NCI-H446 treated with DMSO at 0.1 percent for 48 hours (cell line): ENCODE results near the gene MRPS34.
"Not testable (repeated sequence)": the region's sequence is repeated elsewhere in the genome, so short reads cannot be mapped to it uniquely, and the experiment has no call there.

Source experiments
- DNase-seq: peaks from one replicate; lab custom pipeline; 2025; lab: John Stamatoyannopoulos, UW

Gene MRPS34

GRCh38 chr16:1749152-1750117, 23.5 kb downstream of the MRPS34 start:
- no peak for DNase-seq

- DNase-seq, result no peak
Observed at GRCh38 chr16:1747934-1748333, 25.0 kb downstream of the MRPS34 start.

GRCh38 chr16:1746693-1747195, 26.2 kb downstream of the MRPS34 start:
- no peak for DNase-seq

- no peak for DNase-seq
Observed at GRCh38 chr16:1745900-1746692, 26.8 kb downstream of the MRPS34 start.

- DNase-seq, result no peak
Observed at GRCh38 chr16:1745181-1745899, 27.6 kb downstream of the MRPS34 start.

GRCh38 chr16:1744338-1744840, 28.5 kb downstream of the MRPS34 start:
- no peak for DNase-seq

- DNase-seq, result no peak
Observed at GRCh38 chr16:1743376-1744337, 29.3 kb downstream of the MRPS34 start.

GRCh38 chr16:1741553-1742165, 31.3 kb downstream of the MRPS34 start:
- no peak for DNase-seq

GRCh38 chr16:1740781-1741490, 32.0 kb downstream of the MRPS34 start:
- DNase-seq, result no peak

GRCh38 chr16:1740234-1740633, 32.7 kb downstream of the MRPS34 start:
- DNase-seq, result no peak

GRCh38 chr16:1734816-1735215, 38.1 kb downstream of the MRPS34 start:
- DNase-seq, result no peak

- DNase-seq, result no peak
Observed at GRCh38 chr16:1734123-1734522, 38.8 kb downstream of the MRPS34 start.

- DNase-seq, result not testable (repeated sequence)
Observed at GRCh38 chr16:1732551-1732987, 40.4 kb downstream of the MRPS34 start.

GRCh38 chr16:1732071-1732470, 40.9 kb downstream of the MRPS34 start:
- DNase-seq, result no peak

- no peak for DNase-seq
Observed at GRCh38 chr16:1731603-1732002, 41.3 kb downstream of the MRPS34 start.

- no peak for DNase-seq
Observed at GRCh38 chr16:1731073-1731472, 41.9 kb downstream of the MRPS34 start.

GRCh38 chr16:1729445-1729844, 43.5 kb downstream of the MRPS34 start:
- no peak for DNase-seq

GRCh38 chr16:1729026-1729425, 43.9 kb downstream of the MRPS34 start:
- no peak for DNase-seq
